NCI-H1417 treated with DMSO at 0.1 percent for 48 hours (cell line): ENCODE data around the gene MRAP.

ENCODE experiments used
- DNase-seq: peaks from one replicate; lab custom pipeline; 2025; lab: John Stamatoyannopoulos, UW

The MRAP gene

GRCh38 chr21:32349333-32349944, 50.8 kb downstream of the MRAP start:
- DNase-seq, result no peak

- DNase-seq, result no peak
These were observed 51.7 kb downstream of the MRAP start for GRCh38 chr21:32350211-32350980.

GRCh38 chr21:32350981-32351380, 52.3 kb downstream of the MRAP start:
- no peak for DNase-seq

- no peak for DNase-seq
These were observed 52.8 kb downstream of the MRAP start for GRCh38 chr21:32351428-32351827.

GRCh38 chr21:32352526-32352925, 53.9 kb downstream of the MRAP start:
- DNase-seq, result no peak

GRCh38 chr21:32353002-32353711, 54.5 kb downstream of the MRAP start:
- no peak for DNase-seq

- no peak for DNase-seq
These were observed 58.3 kb downstream of the MRAP start for GRCh38 chr21:32356874-32357395.

GRCh38 chr21:32359719-32360260, 61.1 kb downstream of the MRAP start:
- DNase-seq, result no peak

GRCh38 chr21:32360401-32360975, 61.8 kb downstream of the MRAP start:
- peak; percentile 7 for DNase-seq
